Endometrial microvascular endothelial cells (primary cell): ENCODE data around the gene NOS1. TPM values are rescaled to one million over a fixed set of nuclear protein-coding genes. Genes with fewer than 3 reads are reported as not detected.
"Not testable (repeated sequence)": the region's sequence is repeated elsewhere in the genome, so short reads cannot be mapped to it uniquely, and the experiment has no call there.

ENCODE experiments used
- in situ Hi-C: cut with HindIII; loops from 2 replicates; pipeline ENCODE4 v1.10.0; 2017; ENCODE audit warnings: low sequenced_read_pairs, low pct_unique_long_range_greater_than_20kb; ENCODE audit errors: inconsistent ontology term
- total RNA-seq: library from RNA; depleted of rRNA; stranded (reverse); fragments of >200 nt; gene quantifications from one replicate; pipeline ENCODE4 v1.2.3, GENCODE V29; 2015; ENCODE audit errors: inconsistent ontology term

The NOS1 gene
- total RNA-seq: not detected

GRCh38 chr12:117361347-117361751, at the start of gene NOS1:
Gene NOS1, minus strand, starts transcription at chr12:117361626. Its CDS starts 30,557 bp downstream, at chr12:117331069.
- in situ Hi-C loops: no loop called here

DNA sequence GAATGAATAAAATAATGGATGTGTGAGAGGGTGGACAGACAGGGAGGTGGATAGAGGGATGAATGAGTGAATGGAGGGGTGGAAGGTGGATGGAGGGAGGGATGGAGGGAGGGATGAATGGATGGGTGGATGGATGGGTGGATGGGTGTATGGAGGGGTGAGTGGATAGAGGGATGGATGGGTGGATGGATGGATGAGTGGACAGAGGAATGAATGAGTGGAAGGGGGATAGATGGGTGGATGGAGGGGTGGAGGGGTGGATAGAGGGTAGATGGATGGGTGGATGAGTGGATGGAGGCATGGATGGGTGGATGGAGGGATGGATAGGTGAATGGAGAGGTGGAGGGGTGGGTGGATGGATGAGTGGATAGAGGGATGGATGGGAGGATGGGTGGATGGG, 47.9 kb upstream of the NOS1 start:
- in situ Hi-C loops: no loop called here

GRCh38 chr12:117408161-117408791, 46.9 kb upstream of the NOS1 start:
- in situ Hi-C loops: no loop called here

GRCh38 chr12:117404940-117405339, 43.5 kb upstream of the NOS1 start:
- in situ Hi-C loops: no loop called here

DNA sequence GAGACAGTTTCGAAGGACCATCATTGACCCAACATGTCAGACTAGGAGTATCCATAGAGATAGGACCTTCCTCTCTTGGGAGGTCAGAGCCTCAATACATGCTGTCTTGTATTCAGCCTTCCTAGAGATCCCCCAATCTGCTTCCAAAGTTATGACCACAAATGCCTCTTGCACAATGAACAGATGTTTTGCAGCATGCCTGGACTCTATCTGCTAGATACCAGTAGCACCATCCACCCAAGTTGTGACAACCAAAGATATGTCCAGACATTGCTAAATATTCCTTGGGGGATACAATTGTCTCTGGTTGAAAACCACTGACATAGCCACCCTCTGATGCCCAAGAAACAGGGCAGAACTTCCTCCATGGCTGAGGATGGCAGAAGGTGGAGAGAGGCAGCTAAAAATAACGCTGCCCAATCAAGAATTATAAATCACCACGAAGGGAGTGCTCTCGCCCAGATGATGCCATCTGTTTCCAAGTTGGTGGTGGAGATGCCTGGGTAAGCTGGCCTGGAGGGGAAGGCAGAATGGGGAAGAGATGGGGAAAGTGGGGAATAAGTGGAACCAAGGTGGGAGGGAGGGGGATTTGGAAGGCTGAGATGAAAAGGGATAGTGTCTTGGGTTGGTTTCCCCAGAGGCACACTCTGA, 42.9 kb upstream of the NOS1 start:
- in situ Hi-C loops: no loop called here

DNA sequence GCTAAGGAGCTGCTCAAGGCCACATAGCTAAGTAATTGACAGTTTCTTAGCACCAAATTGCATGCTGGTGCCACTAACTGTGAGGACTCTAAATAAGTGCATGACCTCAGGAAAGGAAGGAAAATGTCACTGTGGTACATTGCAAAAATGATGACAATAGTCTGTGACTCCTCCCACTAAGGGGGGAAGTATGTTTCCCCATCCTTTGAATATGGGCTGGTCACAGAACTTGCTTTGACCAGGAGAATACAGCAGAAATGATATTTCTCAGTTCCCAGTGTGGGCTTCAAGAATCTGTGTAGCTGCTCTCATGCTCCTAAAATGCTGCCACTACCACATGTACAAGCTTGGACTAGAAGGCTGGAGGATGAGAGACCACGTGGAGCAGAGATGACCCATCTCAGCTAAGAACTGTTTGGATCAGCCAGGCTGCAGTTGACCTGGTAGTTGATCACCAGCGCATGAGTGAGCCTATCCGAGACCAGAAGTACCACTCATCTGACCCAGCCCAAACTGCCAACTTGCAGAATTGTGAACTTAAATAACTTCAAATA, 42.2 kb upstream of the NOS1 start:
- in situ Hi-C loops: no loop called here

- in situ Hi-C loops: no loop called here
These were observed 40.9 kb upstream of the NOS1 start for GRCh38 chr12:117402363-117402762.

- in situ Hi-C loops: no loop called here
These were observed 39.5 kb upstream of the NOS1 start for GRCh38 chr12:117400912-117401311.

DNA sequence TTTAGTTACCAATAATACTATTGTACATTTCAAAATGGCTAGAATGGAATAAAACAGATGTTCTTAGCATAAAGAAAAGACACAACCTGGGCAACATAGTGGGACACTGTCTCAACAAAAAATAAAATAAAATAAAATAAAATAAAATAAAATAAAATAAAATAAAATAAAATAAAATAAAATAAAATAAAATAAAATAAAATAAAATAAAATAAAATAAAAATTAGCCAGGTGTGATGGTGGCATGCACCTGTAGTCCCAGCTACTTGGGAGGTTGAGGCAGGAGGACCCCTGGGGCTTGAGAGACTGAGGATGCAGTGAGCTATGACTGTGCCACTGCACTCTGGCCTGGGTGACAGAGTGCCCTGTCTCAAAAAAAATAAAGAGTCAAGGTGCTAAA, 37.1 kb upstream of the NOS1 start:
- in situ Hi-C loops: not testable (repeated sequence)

DNA sequence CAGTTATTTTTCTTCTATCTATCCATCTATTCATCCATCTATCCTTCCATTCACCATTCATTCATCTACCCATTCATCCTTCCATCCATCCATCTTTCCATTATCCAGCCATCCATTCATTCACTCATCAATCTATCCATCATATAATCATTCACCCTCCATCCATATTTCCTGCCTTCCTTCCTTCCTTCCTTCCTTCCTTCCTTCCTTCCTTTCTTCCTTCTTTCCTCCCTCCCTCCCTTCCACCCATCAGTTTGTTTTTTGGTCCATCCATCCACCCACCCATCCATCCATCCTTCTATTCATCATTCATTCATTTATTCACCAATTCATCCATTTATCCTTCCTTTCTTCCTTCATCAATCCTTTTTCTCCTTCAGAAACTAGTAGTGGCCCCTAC, 34.3 kb upstream of the NOS1 start:
- in situ Hi-C loops: no loop called here

GRCh38 chr12:117394491-117394890, 33.1 kb upstream of the NOS1 start:
- in situ Hi-C loops: no loop called here

- in situ Hi-C loops: no loop called here
These were observed 32.2 kb upstream of the NOS1 start for GRCh38 chr12:117393656-117394055.

- in situ Hi-C loops: no loop called here
These were observed 29.4 kb upstream of the NOS1 start for GRCh38 chr12:117390866-117391265.

- in situ Hi-C loops: no loop called here
These were observed 27.6 kb upstream of the NOS1 start for GRCh38 chr12:117388951-117389446.

DNA sequence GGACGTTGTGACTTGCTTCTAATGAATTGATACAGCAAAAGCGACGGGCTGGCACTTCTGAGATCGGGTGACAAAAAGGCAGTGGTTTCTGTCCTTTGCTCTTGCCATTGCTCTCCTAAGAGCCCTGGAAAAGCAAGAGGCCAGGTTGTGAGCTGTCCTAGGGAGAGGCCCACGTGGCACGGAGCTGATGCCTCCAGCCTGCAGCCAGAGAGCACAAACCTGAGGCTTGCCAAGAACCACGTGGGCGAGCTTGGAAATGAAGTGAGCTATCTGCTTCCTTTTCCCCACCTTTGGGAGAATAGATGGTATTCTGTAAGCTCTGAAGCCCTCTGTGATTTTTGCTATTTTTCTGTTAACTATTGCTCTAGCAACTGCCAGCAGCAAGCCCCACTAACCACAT, 26.4 kb upstream of the NOS1 start:
- in situ Hi-C loops: no loop called here

DNA sequence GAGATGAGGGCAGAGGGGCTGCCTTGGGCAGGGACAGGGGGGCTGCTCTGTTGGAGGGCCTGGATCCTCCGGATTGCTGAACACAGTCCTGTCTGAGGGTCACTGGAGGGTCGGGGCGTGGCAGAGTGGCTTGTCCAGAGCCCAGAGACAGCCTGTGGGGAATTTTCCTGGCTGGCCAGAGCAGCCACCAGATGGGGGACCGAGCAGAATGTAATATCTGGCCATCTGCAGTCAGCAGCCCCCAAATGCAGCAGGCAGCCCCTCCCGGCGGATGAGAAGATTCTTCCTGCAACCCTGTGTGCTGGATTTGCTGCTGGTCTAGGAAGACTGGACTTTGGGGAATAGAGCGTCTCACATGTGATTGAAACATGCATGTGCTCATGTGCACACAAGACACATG, 23.3 kb upstream of the NOS1 start:
- in situ Hi-C loops: no loop called here

DNA sequence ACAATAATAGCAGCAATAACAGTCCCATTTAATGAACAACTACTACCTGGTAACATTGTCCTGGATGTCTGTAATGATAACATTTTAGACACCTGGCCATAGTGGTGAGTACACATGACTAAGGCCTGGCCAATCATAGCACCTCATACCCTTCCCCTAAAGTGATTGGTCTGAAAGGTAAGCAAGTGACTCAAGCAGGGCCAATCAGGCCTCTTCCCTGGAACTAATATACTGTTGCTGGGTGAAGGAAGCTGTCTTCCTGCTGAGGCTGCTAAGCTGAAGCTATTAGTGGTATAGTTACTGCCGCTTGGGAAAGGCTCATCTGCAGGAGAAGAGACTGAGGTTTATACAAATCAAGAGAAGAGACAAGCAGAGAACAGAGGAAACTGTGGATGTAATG, 18.7 kb upstream of the NOS1 start:
- in situ Hi-C loops: no loop called here

DNA sequence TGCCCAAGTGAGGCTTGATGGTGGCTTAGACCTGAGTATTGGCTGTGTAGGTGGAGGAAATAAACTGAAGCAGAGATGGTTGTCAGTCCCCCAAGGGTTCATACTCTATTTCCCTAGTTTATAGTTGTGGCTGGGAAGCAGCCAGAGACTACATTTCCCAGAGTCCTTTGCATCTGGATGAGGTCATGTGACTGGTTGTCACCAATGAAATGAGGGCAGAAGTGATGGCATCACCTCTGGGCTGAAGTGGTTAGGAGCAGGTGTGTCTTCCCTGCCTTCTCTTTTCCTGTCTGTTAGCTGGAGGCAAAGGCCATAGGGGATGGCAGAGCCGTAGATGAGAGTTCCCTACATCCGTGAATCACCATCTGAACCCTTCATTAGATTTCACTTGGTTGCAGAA, 16.3 kb upstream of the NOS1 start:
- in situ Hi-C loops: no loop called here

- in situ Hi-C loops: no loop called here
These were observed 9.2 kb upstream of the NOS1 start for GRCh38 chr12:117370588-117370987.

DNA sequence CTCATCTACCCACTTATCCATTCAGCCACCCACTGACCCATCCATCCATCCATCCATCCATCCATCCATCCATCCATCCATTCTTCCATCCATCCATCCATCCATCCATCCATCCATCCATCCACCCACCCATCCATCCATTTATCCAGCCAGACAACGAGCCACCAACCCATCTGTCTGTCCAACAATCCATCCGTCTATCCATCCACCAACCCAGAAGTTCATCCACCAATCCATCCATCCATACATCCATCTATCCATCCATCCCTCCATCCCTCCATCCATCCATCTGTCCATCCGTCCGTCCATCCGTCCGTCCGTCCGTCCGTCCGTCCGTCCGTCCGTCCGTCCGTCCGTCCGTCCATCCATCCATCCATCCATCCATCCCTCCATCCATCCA, 8.6 kb upstream of the NOS1 start:
- in situ Hi-C loops: not testable (repeated sequence)
